ENCODE measurements around the gene SLC48A1.

The SLC48A1 gene

GRCh38 chr12:47768323-47768811, 4.7 kb upstream of the SLC48A1 start:
- intact Hi-C loops (cut with DNase I; ENCODE audit: low total_unique reads), result no loop called here
- DNase-seq, result no peak
- Histone ChIP-seq H3K9me3 (no peaks in the 10 kb centered on the region), H3K4me3 (no peak overlapping the region), H3K27me3 (no peaks in the 10 kb centered on the region), H3K36me3 (no peaks in the 10 kb centered on the region), H3K27ac (no peak overlapping the region), H3K4me1 (peaks cover 0 to 27% (median 8%) of the 10 kb centered on the region in 4 donors)
- TF ChIP-seq CTCF (IDR thresholded peaks at IDR 0.05), result no peak

- Histone ChIP-seq H3K36me3 (no peaks in the 10 kb centered on the region), H3K27me3 (no peaks in the 10 kb centered on the region), H3K27ac (no peak overlapping the region), H3K4me3 (no peak overlapping the region), H3K4me1 (peaks cover 0 to 35% (median 15%) of the 10 kb centered on the region in 4 donors), H3K9me3 (no peaks in the 10 kb centered on the region)
- DNase-seq, result no peak
- no peak for TF ChIP-seq CTCF (IDR thresholded peaks at IDR 0.05)
- intact Hi-C loops (cut with DNase I; ENCODE audit: low total_unique reads), result loop anchor here (5.0 kb wide), 1 partner anchor 52 kb away; no protein-coding TSS in a partner anchor
These were observed 3.6 kb upstream of the SLC48A1 start for GRCh38 chr12:47769234-47770085.

- Histone ChIP-seq H3K9me3 (no peaks in the 10 kb centered on the region), H3K4me3 (no peak overlapping the region), H3K4me1 (peaks cover 0 to 42% (median 22%) of the 10 kb centered on the region in 4 donors), H3K27me3 (no peaks in the 10 kb centered on the region), H3K27ac (peak overlapping the region in 1 of 2 donors; percentile 46), H3K36me3 (no peaks in the 10 kb centered on the region)
- no peak for TF ChIP-seq CTCF (IDR thresholded peaks at IDR 0.05)
- intact Hi-C loops (cut with DNase I; ENCODE audit: low total_unique reads), result loop anchor here (5.0 kb wide), 1 partner anchor 53 kb away; no protein-coding TSS in a partner anchor
- DNase-seq, result no peak
These were observed 2.8 kb upstream of the SLC48A1 start for GRCh38 chr12:47770086-47770726.

- H3K27ac ChIP-seq, result no peak overlapping the region
- H3K36me3 ChIP-seq, result no peaks in the 10 kb centered on the region
- peaks cover 0 to 46% (median 33%) of the 10 kb centered on the region in 4 donors for H3K4me1 ChIP-seq
- H3K9me3 ChIP-seq, result no peaks in the 10 kb centered on the region
- H3K27me3 ChIP-seq, result no peaks in the 10 kb centered on the region
- no peak overlapping the region for H3K4me3 ChIP-seq
- no peak for TF ChIP-seq CTCF (IDR thresholded peaks at IDR 0.05)
- intact Hi-C loops (cut with DNase I; ENCODE audit: low total_unique reads), result loop anchor here (5.0 kb wide), 1 partner anchor 54 kb away; no protein-coding TSS in a partner anchor
- no peak for DNase-seq
These were observed 1.7 kb upstream of the SLC48A1 start for GRCh38 chr12:47771304-47771703.

- H3K36me3 ChIP-seq, result no peaks in the 10 kb centered on the region
- H3K27ac ChIP-seq, result peak overlapping the region in 1 of 2 donors; percentile 87
- H3K9me3 ChIP-seq, result no peaks in the 10 kb centered on the region
- intact Hi-C loops (cut with DNase I; ENCODE audit: low total_unique reads), result loop anchor here (5.0 kb wide), 1 partner anchor 55 kb away; no protein-coding TSS in a partner anchor
- H3K27me3 ChIP-seq, result no peaks in the 10 kb centered on the region
- peaks cover 0 to 55% (median 42%) of the 10 kb centered on the region in 4 donors for H3K4me1 ChIP-seq
- H3K4me3 ChIP-seq, result peak overlapping the region in 1 of 2 donors; percentile 96
- no peak for TF ChIP-seq CTCF (IDR thresholded peaks at IDR 0.05)
- DNase-seq, result no peak
These were observed 861 bp upstream of the SLC48A1 start for GRCh38 chr12:47772094-47772660.
